Measurements from ENCODE around the gene FGF3. TPM values are rescaled to one million over a fixed set of nuclear protein-coding genes. Genes with fewer than 3 reads are reported as not detected.

The FGF3 gene
- polyA plus RNA-seq, 1 of the 3 experiments (the other 2 are of a cell fraction): not detected

- H3K27ac ChIP-seq (ENCODE audit: low read depth in 2 of 2, low read length in 1 of 2): no peak overlapping the region
- H3K9me3 ChIP-seq: no peaks in the 10 kb centered on the region
- no peak for TF ChIP-seq JUND (IDR thresholded peaks at IDR 0.05)
- TF ChIP-seq RXRA (IDR thresholded peaks at IDR 0.05; ENCODE audit: borderline replicate concordance, low read depth): no peak
- TF ChIP-seq TEAD4 (IDR thresholded peaks at IDR 0.05; ENCODE audit: borderline replicate concordance, insufficient read depth): no peak
- no peak for TF ChIP-seq GABPA (IDR thresholded peaks at IDR 0.05; ENCODE audit: low read depth)
- no peak for TF ChIP-seq POLR2AphosphoS5 (IDR thresholded peaks at IDR 0.05; ENCODE audit: low read depth, low read length)
- no peak for TF ChIP-seq FOXM1 (IDR thresholded peaks at IDR 0.05; ENCODE audit: low read depth)
- TF ChIP-seq YY1 (IDR thresholded peaks at IDR 0.05; ENCODE audit: low read depth): no peak
- no peaks in the 10 kb centered on the region for H3K4me1 ChIP-seq (ENCODE audit: control insufficient read depth in 1 of 2, insufficient read depth in 2 of 2, low read depth in 1 of 2, low read length in 1 of 2)
- no peak overlapping the region for H3K4me3 ChIP-seq (ENCODE audit: low read depth in 2 of 2, low read length in 1 of 2)
- ChIA-PET POLR2A (interaction anchor here (0.6 kb wide), 1 partner anchor 23 kb away, joined by 3 read pairs; no protein-coding TSS in a partner anchor), CTCF (interaction anchor here (1.9 to 2.0 kb wide), 2 partner anchors 13 to 56 kb away, joined by 5 to 7 read pairs; partner anchors contain the start of gene FGF3)
- no peaks in the 10 kb centered on the region for H4K20me1 ChIP-seq (ENCODE audit: insufficient read depth)
- H3K9ac ChIP-seq: no peak overlapping the region
- H3K9me2 ChIP-seq: no peaks in the 10 kb centered on the region
- no peaks in the 10 kb centered on the region for H3F3A ChIP-seq (replicated peaks; ENCODE audit: insufficient read depth)
- no peak overlapping the region for H2AFZ ChIP-seq (ENCODE audit: low read depth)
- H3K27me3 ChIP-seq (ENCODE audit: insufficient read depth): no peaks in the 10 kb centered on the region
- WGBS (ENCODE audit: low lambda C conversion rate): 53% methylated on average over 15 of the region's 21 CpGs
- H3K79me2 ChIP-seq (ENCODE audit: insufficient read depth): no peaks in the 10 kb centered on the region
- no peaks in the 10 kb centered on the region for H3K36me3 ChIP-seq (replicated peaks in 1 of 2; ENCODE audit: control insufficient read depth in 1 of 2, insufficient read depth in 2 of 2, low read length in 1 of 2)
- H3K4me2 ChIP-seq: no peak overlapping the region
- peak; percentile 26 for DNase-seq
Measured at GRCh38 chr11:69832561-69833413, 13.6 kb upstream of the FGF3 start.

- H3K36me3 ChIP-seq (replicated peaks in 1 of 2; ENCODE audit: control insufficient read depth in 1 of 2, insufficient read depth in 2 of 2, low read length in 1 of 2): no peaks in the 10 kb centered on the region
- H3K9me2 ChIP-seq: no peaks in the 10 kb centered on the region
- no peak overlapping the region for H3K9ac ChIP-seq
- no peaks in the 10 kb centered on the region for H3K79me2 ChIP-seq (ENCODE audit: insufficient read depth)
- no peak for TF ChIP-seq POLR2AphosphoS5 (IDR thresholded peaks at IDR 0.05; ENCODE audit: low read depth, low read length)
- TF ChIP-seq YY1 (IDR thresholded peaks at IDR 0.05; ENCODE audit: low read depth): no peak
- TF ChIP-seq JUND (IDR thresholded peaks at IDR 0.05): no peak
- no peak for TF ChIP-seq SMC3 (IDR thresholded peaks at IDR 0.05; ENCODE audit: low read depth, low read length)
- no peak for TF ChIP-seq TCF12 (IDR thresholded peaks at IDR 0.05)
- no peak for TF ChIP-seq GABPA (IDR thresholded peaks at IDR 0.05; ENCODE audit: low read depth)
- no peak for TF ChIP-seq EP300 (IDR thresholded peaks at IDR 0.05; ENCODE audit: borderline replicate concordance in 1 of 2, low read depth in 1 of 2, low read length in 1 of 2)
- no peak for TF ChIP-seq PBX3 (IDR thresholded peaks at IDR 0.05)
- TF ChIP-seq MXI1 (IDR thresholded peaks at IDR 0.05; ENCODE audit: low read depth, low read length): no peak
- TF ChIP-seq FOSL2 (IDR thresholded peaks at IDR 0.05; ENCODE audit: borderline replicate concordance, low read depth): no peak
- TF ChIP-seq TEAD4 (IDR thresholded peaks at IDR 0.05; ENCODE audit: borderline replicate concordance, insufficient read depth): no peak
- no peaks in the 10 kb centered on the region for H4K20me1 ChIP-seq (ENCODE audit: insufficient read depth)
- no peaks in the 10 kb centered on the region for H3K4me1 ChIP-seq (ENCODE audit: control insufficient read depth in 1 of 2, insufficient read depth in 2 of 2, low read depth in 1 of 2, low read length in 1 of 2)
- ChIA-PET POLR2A (interaction anchor here (0.6 kb wide), 1 partner anchor 22 kb away, joined by 3 read pairs; no protein-coding TSS in a partner anchor), CTCF (interaction anchor here (1.9 to 2.0 kb wide), 2 partner anchors 12 to 57 kb away, joined by 5 to 7 read pairs; partner anchors contain the start of gene FGF3)
- H3K4me3 ChIP-seq (ENCODE audit: low read depth in 2 of 2, low read length in 1 of 2): no peak overlapping the region
- H3F3A ChIP-seq (replicated peaks; ENCODE audit: insufficient read depth): no peaks in the 10 kb centered on the region
- 44% methylated on average over 2 of the region's 2 CpGs for WGBS (ENCODE audit: low lambda C conversion rate)
- H3K27me3 ChIP-seq (ENCODE audit: insufficient read depth): no peaks in the 10 kb centered on the region
- no peak for DNase-seq
- H2AFZ ChIP-seq (ENCODE audit: low read depth): no peak overlapping the region
- H3K9me3 ChIP-seq: no peaks in the 10 kb centered on the region
- H3K4me2 ChIP-seq: no peak overlapping the region
- no peak overlapping the region for H3K27ac ChIP-seq (ENCODE audit: low read depth in 2 of 2, low read length in 1 of 2)
Measured at GRCh38 chr11:69831985-69832384, 12.8 kb upstream of the FGF3 start.
